Measurements from ENCODE around the gene TGM1. TPM values are rescaled to one million over a fixed set of nuclear protein-coding genes. Genes with fewer than 3 reads are reported as not detected.

TGM1 gene
- total and polyA plus RNA-seq, 10 of the 15 experiments (the other 5 are each of a cell fraction or from before 2014, with no cell fraction given), result 0.05 to 5.9 (median 1.8) TPM

DNA sequence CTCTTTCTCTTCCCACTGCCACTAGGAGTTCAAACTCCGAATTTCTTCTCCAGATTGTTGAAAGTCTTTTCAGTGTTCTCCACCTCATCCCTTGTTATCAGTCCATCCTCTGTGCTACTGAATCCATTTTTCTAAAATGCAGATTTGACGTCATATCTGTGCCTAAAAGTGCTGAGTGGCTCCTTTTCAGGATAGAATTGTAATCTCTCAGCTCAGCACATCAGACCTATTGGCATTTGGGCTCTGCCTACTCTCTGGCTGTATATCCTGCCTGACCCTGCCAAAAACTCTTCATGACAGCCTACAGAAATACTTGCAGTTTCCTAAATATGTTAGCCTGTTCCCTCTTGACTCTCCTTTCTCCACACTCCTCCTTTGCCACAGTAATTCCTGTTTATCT is 9.5 kb upstream of the TGM1 start:
- Histone ChIP-seq H3K9ac (ENCODE audit: control insufficient read depth, insufficient read depth, low read length) (0 out of 2 replicates have a peak overlapping the region, but pooled peaks have one; percentile 99), H2AFZ (ENCODE audit: control insufficient read depth, low read depth, low read length) (no peak overlapping the region)

More for the DNA sequence above, 9.5 kb upstream of the TGM1 start:
- Histone ChIP-seq H3K36me3 (ENCODE audit: control insufficient read depth in 2 of 2, insufficient read depth in 2 of 2, low read length in 1 of 2) (peaks cover 3 to 11% of the 10 kb centered on the region in 2 experiments; a peak in 3 of 4 replicates), H3K4me3 (peak overlapping the region; percentile 88; the same call in 1 of the 2 replicates), H3K9me3 (replicated peaks; ENCODE audit: control insufficient read depth, insufficient read depth, low read length) (no peaks in the 10 kb centered on the region), H3K27ac (ENCODE audit: control insufficient read depth, insufficient read depth) (peak overlapping the region; percentile 99; the same call in 1 of the 2 replicates), H3K4me1 (ENCODE audit: control insufficient read depth, insufficient read depth, low read length) (peaks cover 32% of the 10 kb centered on the region), H4K20me1 (ENCODE audit: control insufficient read depth, insufficient read depth) (no peaks in the 10 kb centered on the region), H3K4me2 (ENCODE audit: control insufficient read depth, insufficient read depth) (peak overlapping the region; percentile 35), H3K27me3 (replicated peaks in 1 of 2; ENCODE audit: control insufficient read depth in 2 of 2, insufficient read depth in 2 of 2, low read length in 1 of 2) (no peaks in the 10 kb centered on the region), H3K79me2 (ENCODE audit: control insufficient read depth, insufficient read depth, low read length) (peaks cover 14% of the 10 kb centered on the region)
- RAD21 ChIA-PET (ENCODE audit: unreplicated experiment), result interaction anchor here (1.8 to 5.6 kb wide), 6 partner anchors 8 to 84 kb away, joined by 4 to 59 read pairs (median 18); partner anchors contain the start of genes IPO4 and TINF2
- intact Hi-C loops (cut with micrococcal nuclease; ENCODE audit: unreplicated experiment) (no loop called here), in situ Hi-C loops (cut with MboI) (no loop called here)
- FAIRE-seq (no peak), DNase-seq (ENCODE audit: low read depth, low spot score) (no peak), ATAC-seq (no peak)
- SMC1A ChIA-PET (ENCODE audit: uncharacterized antibody, unreplicated experiment), result interaction anchor here (1.4 to 8.9 kb wide), 6 partner anchors 18 to 170 kb away, joined by 3 to 141 read pairs (median 7); partner anchors contain the start of genes DHRS1, NOP9, SDR39U1 and TINF2
- BruUV-seq (replicated peaks), result no TSS peak
- TF ChIP-seq MTA3 (IDR thresholded peaks at IDR 0.05; ENCODE audit: borderline replicate concordance, low read length) (no peak), SPI1 (IDR thresholded peaks at IDR 0.05; ENCODE audit: borderline replicate concordance, insufficient read depth, low read depth, low read length) (no peak), STAT3 (IDR thresholded peaks at IDR 0.05; ENCODE audit: low read depth, low read length) (no peak), IKZF2 (IDR thresholded peaks at IDR 0.05) (no peak), MYB (IDR thresholded peaks at IDR 0.05; ENCODE audit: borderline replicate concordance, low read depth, low read length) (no peak)
- TF ChIP-seq, protein P1, sequence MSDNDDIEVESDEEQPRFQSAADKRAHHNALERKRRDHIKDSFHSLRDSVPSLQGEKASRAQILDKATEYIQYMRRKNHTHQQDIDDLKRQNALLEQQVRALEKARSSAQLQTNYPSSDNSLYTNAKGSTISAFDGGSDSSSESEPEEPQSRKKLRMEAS (IDR thresholded peaks at IDR 0.05; ENCODE audit: low read depth, low read length), result no peak
- TF ChIP-seq, protein P2, sequence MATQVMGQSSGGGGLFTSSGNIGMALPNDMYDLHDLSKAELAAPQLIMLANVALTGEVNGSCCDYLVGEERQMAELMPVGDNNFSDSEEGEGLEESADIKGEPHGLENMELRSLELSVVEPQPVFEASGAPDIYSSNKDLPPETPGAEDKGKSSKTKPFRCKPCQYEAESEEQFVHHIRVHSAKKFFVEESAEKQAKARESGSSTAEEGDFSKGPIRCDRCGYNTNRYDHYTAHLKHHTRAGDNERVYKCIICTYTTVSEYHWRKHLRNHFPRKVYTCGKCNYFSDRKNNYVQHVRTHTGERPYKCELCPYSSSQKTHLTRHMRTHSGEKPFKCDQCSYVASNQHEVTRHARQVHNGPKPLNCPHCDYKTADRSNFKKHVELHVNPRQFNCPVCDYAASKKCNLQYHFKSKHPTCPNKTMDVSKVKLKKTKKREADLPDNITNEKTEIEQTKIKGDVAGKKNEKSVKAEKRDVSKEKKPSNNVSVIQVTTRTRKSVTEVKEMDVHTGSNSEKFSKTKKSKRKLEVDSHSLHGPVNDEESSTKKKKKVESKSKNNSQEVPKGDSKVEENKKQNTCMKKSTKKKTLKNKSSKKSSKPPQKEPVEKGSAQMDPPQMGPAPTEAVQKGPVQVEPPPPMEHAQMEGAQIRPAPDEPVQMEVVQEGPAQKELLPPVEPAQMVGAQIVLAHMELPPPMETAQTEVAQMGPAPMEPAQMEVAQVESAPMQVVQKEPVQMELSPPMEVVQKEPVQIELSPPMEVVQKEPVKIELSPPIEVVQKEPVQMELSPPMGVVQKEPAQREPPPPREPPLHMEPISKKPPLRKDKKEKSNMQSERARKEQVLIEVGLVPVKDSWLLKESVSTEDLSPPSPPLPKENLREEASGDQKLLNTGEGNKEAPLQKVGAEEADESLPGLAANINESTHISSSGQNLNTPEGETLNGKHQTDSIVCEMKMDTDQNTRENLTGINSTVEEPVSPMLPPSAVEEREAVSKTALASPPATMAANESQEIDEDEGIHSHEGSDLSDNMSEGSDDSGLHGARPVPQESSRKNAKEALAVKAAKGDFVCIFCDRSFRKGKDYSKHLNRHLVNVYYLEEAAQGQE (IDR thresholded peaks at IDR 0.05; ENCODE audit: low read depth, low read length), result no peak
- CTCF ChIA-PET, result interaction anchor here (0.7 to 17.1 kb wide), 8 partner anchors 8 to 125 kb away, joined by 3 to 269 read pairs (median 19); partner anchors contain the start of genes CIDEB, DHRS1, IRF9 and MDP1
- POLR2A ChIA-PET, result interaction anchor here (1.1 to 10.9 kb wide), 6 partner anchors 21 to 125 kb away, joined by 3 to 171 read pairs (median 6); partner anchors contain the start of genes CHMP4A, CIDEB, RNF31 and TINF2
- 100% methylated on average over 2 of the region's 2 CpGs for WGBS (ENCODE audit: insufficient coverage, insufficient replicate concordance, low lambda C conversion rate, missing lambda C conversion rate)
